GM12801 (cell line): ENCODE data around the gene MARCHF10.

Experiments used
- TF ChIP-seq, protein P1 (sequence below): IDR thresholded peaks from one replicate; pipeline ENCODE4 v1.5.1; 2011; ENCODE audit warnings: control low read depth; ENCODE audit not compliant: insufficient read length; ENCODE audit errors: extremely low read depth

The MARCHF10 gene

DNA sequence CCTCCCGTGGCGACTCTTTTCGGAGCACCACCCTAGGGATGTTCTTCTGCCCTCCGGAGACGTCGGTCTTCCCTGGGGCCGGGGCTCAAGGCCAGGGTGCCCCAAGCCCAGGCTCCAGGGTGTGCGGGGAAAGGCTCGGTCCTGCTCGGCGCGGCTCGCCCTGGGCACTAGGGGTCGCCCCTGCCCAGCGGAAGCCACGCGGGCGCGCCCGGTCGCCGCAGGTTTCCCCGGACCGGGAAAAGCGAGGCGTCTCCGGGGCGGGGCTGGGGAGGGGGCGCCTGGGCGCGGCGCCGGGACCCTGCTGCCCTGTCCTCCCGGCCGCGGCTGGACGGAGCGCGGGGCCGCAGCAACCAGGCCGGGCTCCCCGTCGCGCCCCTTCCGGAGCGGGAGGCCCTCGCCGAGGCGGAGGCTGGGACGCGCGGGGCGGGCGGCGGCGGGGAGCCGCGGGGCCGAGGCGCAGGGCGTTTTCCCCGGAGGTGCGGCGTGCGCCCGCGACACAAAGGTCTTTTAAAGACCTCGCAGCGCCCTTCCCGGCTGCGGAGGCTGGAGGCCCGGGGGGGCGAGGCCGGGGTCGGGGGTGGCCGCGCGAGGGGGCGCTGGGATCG, 104.2 kb downstream of the MARCHF10 start:
- TF ChIP-seq, protein P1, sequence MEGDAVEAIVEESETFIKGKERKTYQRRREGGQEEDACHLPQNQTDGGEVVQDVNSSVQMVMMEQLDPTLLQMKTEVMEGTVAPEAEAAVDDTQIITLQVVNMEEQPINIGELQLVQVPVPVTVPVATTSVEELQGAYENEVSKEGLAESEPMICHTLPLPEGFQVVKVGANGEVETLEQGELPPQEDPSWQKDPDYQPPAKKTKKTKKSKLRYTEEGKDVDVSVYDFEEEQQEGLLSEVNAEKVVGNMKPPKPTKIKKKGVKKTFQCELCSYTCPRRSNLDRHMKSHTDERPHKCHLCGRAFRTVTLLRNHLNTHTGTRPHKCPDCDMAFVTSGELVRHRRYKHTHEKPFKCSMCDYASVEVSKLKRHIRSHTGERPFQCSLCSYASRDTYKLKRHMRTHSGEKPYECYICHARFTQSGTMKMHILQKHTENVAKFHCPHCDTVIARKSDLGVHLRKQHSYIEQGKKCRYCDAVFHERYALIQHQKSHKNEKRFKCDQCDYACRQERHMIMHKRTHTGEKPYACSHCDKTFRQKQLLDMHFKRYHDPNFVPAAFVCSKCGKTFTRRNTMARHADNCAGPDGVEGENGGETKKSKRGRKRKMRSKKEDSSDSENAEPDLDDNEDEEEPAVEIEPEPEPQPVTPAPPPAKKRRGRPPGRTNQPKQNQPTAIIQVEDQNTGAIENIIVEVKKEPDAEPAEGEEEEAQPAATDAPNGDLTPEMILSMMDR: no peak

DNA sequence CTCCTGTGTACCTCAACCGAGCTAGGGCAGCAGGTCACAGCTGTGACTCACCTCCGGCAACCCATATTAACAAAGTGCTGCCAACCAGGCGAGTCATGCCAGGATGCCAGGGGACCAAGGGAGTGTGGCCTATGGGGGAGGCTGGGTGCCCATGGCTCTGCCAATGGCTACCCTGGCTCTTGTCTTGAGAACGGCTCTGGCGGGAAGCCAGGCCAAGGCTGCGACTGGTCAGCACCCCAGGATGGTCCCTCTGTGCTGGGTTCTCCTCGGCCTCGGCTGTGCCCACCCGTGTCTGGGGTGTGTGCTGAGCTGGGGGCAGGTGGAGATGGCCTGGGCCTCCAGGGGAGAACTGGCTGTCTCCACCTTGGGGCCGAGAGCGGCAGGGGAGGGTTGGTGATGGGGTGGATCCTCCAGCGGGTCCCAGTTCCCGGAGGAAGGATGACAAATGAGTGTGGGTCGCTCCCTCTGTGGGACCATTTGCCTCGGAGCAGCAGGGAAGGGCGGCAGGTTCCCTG, 104.8 kb downstream of the MARCHF10 start:
- TF ChIP-seq, protein P1: no peak

GRCh38 chr17:62702746-62703260, 105.3 kb downstream of the MARCHF10 start:
- TF ChIP-seq, protein P1: no peak

DNA sequence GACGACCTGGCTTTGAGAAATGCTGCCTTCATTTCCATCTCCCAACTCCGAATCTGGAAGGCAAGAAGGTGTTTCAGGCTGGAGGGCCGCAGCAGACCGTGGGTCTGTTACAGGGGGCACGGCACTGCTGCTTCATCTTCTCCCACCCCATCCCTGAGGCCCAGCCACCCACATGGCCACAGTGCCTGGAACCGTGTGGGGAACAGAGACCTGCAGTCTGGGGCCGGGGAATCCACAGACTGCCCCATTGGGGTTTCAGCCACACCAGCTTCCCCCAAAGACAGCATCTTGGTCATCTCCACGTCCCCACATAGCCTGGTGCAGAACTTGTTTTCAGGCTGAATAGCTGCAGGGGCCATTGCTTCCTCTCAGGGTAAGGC, 106.4 kb downstream of the MARCHF10 start:
- TF ChIP-seq, protein P1: no peak

DNA sequence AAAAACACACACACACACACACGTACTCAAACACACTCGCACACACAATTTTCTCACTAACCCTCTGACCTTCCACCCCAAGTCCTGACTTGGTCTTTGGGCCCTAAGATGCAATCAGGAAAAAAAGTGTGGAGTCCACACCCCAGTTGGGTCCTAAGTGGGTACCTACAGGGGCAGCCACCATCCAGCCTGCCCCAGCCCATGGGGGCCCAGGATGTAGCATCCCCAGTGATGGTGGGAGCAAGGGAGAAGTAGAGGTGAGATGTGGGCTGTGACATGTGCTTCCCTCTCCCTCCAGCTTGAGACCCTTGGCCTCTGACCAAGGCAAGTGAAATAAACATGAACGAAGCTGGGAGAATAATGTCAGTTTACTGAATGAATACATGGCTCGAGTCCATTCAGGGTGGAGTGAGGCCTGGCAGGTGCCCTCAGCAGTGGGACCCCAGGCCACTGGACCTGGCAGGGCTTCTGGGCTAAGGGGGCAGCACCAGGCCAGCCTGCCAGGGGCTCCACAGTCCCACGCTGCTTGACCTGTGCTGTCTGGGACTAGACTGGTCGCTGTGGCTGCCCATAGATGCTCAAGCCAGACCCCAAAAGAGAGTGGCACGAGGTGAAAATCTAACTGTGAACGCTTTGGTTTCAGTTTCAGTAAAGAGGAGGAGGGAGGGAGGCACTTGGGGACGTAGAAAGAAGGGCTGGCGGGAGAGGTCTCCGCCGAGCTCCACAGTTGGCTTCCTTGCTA, 107.0 kb downstream of the MARCHF10 start:
- TF ChIP-seq, protein P1: no peak

DNA sequence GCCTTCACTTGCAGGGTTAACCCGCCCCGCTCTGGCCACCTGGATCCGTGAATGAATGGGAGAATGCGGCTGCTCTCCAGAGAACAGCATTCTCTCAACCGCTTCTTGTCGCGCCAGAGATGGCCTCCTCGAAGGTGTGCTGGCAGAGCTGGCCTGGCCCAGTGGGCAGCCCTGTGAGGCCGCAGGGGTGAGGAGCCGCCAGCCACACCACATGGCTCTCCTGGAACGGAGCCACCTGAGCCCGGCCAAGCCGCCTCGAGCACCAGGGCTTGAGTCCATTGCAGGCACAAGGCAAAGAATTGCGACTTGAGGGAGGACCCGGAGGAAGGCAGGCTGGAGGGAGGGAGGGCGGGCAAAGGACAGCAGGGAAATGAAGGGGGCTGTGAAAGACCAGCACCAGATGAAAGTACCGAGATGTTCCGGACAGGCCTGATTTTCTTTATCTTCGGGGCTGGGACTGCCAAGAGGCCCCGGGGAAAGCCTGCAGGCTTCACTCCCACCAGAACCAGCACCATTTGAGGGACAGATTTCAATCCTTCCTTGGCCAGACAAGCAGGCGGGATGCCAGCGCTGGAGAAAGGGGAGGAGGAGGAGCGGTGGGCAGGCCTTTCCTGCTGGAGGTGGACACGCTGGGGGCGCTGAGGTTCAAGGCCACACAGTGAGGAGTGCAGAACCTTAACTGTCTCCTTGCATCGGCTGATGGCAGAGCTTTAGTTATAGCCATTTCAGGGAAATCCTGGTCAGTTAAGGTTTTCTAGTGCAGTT, 111.2 kb downstream of the MARCHF10 start:
- TF ChIP-seq, protein P1: no peak

DNA sequence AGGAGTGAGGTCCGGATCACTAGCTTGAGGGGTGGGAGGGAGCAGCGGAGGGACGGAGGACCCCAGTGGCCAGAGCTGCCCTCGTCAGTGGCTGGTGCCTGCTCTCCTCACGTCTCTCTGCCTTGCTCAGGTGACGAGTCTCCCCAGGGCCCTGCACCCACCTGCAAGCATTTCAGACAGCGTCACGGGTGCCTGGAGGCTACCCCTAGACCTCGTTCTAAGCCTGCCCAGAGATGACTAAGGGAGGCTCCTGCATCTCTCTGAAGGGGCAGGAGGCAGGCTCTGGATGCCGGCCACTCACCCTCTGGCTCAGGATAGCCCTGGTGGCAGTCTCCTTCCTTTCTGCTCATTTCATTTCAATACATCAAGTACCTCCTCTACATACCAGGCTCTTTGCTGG, 111.9 kb downstream of the MARCHF10 start:
- TF ChIP-seq, protein P1: no peak
